KMS-11 (cell line): ENCODE data around the gene DTD1.

Experiments used
- H2AFZ ChIP-seq: fragments of 200-600 bp; sonication (generic); 2 replicates; pipeline ENCODE4 v1.6.1; 2016; ENCODE audit warnings: antibody characterized with exemption, mixed run types, low read depth
- H3K27ac ChIP-seq: fragments of 200-600 bp; sonication (generic); 2 replicates; pipeline ENCODE4 v1.6.1; 2016; ENCODE audit warnings: mild to moderate bottlenecking, mixed run types
- H3K27me3 ChIP-seq: fragments of 200-600 bp; sonication (generic); 2 replicates; pipeline ENCODE4 v1.6.1; 2017; ENCODE audit warnings: mild to moderate bottlenecking, low read depth, mixed run types, moderate library complexity; ENCODE audit not compliant: insufficient read depth
- H3K36me3 ChIP-seq: fragments of 200-600 bp; sonication (generic); 2 replicates; pipeline ENCODE4 v1.6.1; 2017; ENCODE audit warnings: mild to moderate bottlenecking, mixed run types; ENCODE audit not compliant: insufficient read depth
- H3K4me1 ChIP-seq: fragments of 200-600 bp; sonication (generic); 2 replicates; pipeline ENCODE4 v1.6.1; 2016; ENCODE audit warnings: mild to moderate bottlenecking, low read depth, mixed run types; ENCODE audit not compliant: poor library complexity, severe bottlenecking
- H3K4me2 ChIP-seq: fragments of 200-600 bp; sonication (generic); 2 replicates; pipeline ENCODE4 v1.7.0; 2016; ENCODE audit warnings: mild to moderate bottlenecking, mixed run types
- H3K4me3 ChIP-seq: fragments of 200-600 bp; sonication (generic); IDR thresholded peaks from 2 replicates; pipeline ENCODE4 v1.6.1; 2017; ENCODE audit warnings: low read depth, low read length, mixed read lengths; ENCODE audit not compliant: insufficient read depth
- H3K79me2 ChIP-seq: fragments of 200-600 bp; sonication (generic); 2 replicates; pipeline ENCODE4 v1.6.1; 2016; ENCODE audit warnings: low read depth, mixed run types; ENCODE audit not compliant: insufficient read depth
- H3K9ac ChIP-seq: fragments of 200-600 bp; sonication (generic); 2 replicates; pipeline ENCODE4 v1.6.1; 2016; ENCODE audit warnings: mild to moderate bottlenecking, mixed run types
- H4K20me1 ChIP-seq: fragments of 200-600 bp; sonication (generic); 2 replicates; pipeline ENCODE4 v1.6.1; 2016; ENCODE audit warnings: mild to moderate bottlenecking, mixed run types; ENCODE audit not compliant: insufficient read depth
- CTCF ChIP-seq: fragments of 200-600 bp; sonication (generic); conservative IDR thresholded peaks from 2 replicates; pipeline ENCODE4 v1.6.1; 2017; ENCODE audit warnings: low read depth, mild to moderate bottlenecking, antibody characterized with exemption, low read length, moderate library complexity, mixed read lengths

DTD1 gene

GRCh38 chr20:18677126-18677525 lies 89.3 kb downstream of the DTD1 start:
- Histone ChIP-seq H3K4me2 (no peak overlapping the region), H3K27me3 (no peaks in the 10 kb centered on the region), H3K36me3 (no peaks in the 10 kb centered on the region), H3K9ac (no peak overlapping the region), H3K4me3 (no peak overlapping the region), H4K20me1 (no peaks in the 10 kb centered on the region), H3K27ac (no peak overlapping the region), H3K79me2 (no peaks in the 10 kb centered on the region), H3K4me1 (peaks cover 6% of the 10 kb centered on the region), H2AFZ (no peak overlapping the region)
- no peak for TF ChIP-seq CTCF

GRCh38 chr20:18678549-18679419 lies 90.9 kb downstream of the DTD1 start:
- no peaks in the 10 kb centered on the region for H4K20me1 ChIP-seq
- no peak for TF ChIP-seq CTCF
- no peak overlapping the region for H3K9ac ChIP-seq
- H3K4me3 ChIP-seq = no peak overlapping the region
- H3K27me3 ChIP-seq = no peaks in the 10 kb centered on the region
- H3K4me2 ChIP-seq = no peak overlapping the region
- H3K27ac ChIP-seq = no peak overlapping the region
- H3K4me1 ChIP-seq = peaks cover 6% of the 10 kb centered on the region
- H3K79me2 ChIP-seq = no peaks in the 10 kb centered on the region
- H2AFZ ChIP-seq = no peak overlapping the region
- no peaks in the 10 kb centered on the region for H3K36me3 ChIP-seq

GRCh38 chr20:18683839-18684238 lies 96.0 kb downstream of the DTD1 start:
- H3K9ac ChIP-seq = no peak overlapping the region
- H3K27ac ChIP-seq = no peak overlapping the region
- H3K4me1 ChIP-seq = peaks cover 3% of the 10 kb centered on the region
- H3K27me3 ChIP-seq = no peaks in the 10 kb centered on the region
- H4K20me1 ChIP-seq = no peaks in the 10 kb centered on the region
- no peak overlapping the region for H3K4me3 ChIP-seq
- H3K36me3 ChIP-seq = no peaks in the 10 kb centered on the region
- H3K79me2 ChIP-seq = no peaks in the 10 kb centered on the region
- H3K4me2 ChIP-seq = no peak overlapping the region
- no peak for TF ChIP-seq CTCF
- H2AFZ ChIP-seq = no peak overlapping the region

GRCh38 chr20:18684775-18685174 lies 96.9 kb downstream of the DTD1 start:
- no peak overlapping the region for H3K4me2 ChIP-seq
- no peak overlapping the region for H3K9ac ChIP-seq
- no peak for TF ChIP-seq CTCF
- H3K4me3 ChIP-seq = no peak overlapping the region
- H4K20me1 ChIP-seq = no peaks in the 10 kb centered on the region
- no peaks in the 10 kb centered on the region for H3K79me2 ChIP-seq
- no peaks in the 10 kb centered on the region for H3K4me1 ChIP-seq
- H3K27me3 ChIP-seq = no peaks in the 10 kb centered on the region
- H3K27ac ChIP-seq = no peak overlapping the region
- no peak overlapping the region for H2AFZ ChIP-seq
- no peaks in the 10 kb centered on the region for H3K36me3 ChIP-seq
